ENCODE results near the gene UTF1.

DNA sequence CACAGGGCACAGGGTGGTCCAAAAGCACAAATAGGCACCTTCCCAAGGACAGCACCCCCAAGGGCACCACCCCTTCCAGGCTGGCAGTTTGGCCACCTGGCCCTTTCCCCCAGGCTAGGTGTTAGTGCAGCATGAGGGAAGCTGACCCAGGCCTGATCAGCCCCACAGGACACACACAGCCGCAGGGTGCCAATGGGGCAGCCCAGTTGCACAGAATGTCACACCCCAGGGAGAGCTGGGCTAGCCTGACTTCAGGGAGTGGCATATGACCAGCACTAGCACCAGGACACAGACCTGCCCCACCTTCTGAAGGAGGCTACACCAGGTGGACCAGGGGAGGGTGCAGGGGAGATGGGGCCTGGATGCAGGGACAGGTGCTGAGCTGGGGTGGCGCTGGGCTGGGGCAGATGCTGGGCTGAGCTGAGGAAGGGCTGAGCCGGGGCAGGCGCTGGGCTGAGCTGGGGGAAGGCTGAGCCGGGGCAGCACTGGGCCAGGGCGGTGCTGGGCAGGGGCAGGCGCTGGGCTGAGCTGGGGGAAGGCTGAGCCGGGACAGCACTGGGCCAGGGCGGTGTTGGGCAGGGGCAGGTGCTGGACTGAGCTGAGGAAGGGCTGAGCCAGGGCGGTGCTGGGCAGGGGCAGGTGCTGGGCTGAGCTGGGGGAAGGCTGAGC is 50.5 kb downstream of the UTF1 start:
- TF ChIP-seq SMC3 (conservative IDR thresholded peaks at IDR 0.05; ENCODE audit: poor library complexity) (no peak), POLR2AphosphoS5 (IDR thresholded peaks at IDR 0.05) (no peak), EZH2 (IDR thresholded peaks at IDR 0.05; ENCODE audit: borderline replicate concordance, insufficient read depth, low read length, poor library complexity, severe bottlenecking) (no peak), RAD21 (conservative IDR thresholded peaks at IDR 0.05) (no peak), TAF1 (IDR thresholded peaks at IDR 0.05; ENCODE audit: low read depth) (no peak)
- TF ChIP-seq, protein P1, sequence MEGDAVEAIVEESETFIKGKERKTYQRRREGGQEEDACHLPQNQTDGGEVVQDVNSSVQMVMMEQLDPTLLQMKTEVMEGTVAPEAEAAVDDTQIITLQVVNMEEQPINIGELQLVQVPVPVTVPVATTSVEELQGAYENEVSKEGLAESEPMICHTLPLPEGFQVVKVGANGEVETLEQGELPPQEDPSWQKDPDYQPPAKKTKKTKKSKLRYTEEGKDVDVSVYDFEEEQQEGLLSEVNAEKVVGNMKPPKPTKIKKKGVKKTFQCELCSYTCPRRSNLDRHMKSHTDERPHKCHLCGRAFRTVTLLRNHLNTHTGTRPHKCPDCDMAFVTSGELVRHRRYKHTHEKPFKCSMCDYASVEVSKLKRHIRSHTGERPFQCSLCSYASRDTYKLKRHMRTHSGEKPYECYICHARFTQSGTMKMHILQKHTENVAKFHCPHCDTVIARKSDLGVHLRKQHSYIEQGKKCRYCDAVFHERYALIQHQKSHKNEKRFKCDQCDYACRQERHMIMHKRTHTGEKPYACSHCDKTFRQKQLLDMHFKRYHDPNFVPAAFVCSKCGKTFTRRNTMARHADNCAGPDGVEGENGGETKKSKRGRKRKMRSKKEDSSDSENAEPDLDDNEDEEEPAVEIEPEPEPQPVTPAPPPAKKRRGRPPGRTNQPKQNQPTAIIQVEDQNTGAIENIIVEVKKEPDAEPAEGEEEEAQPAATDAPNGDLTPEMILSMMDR (IDR thresholded peaks at IDR 0.05; ENCODE audit: poor library complexity, severe bottlenecking) = no peak
